LoVo (cell line): ENCODE data around the gene TASP1.

Experiments
- DNase-seq: peaks from one replicate; pipeline ENCODE4 v3.0.0-alpha.2; 2016; ENCODE audit warnings: low spot score

Gene TASP1

GRCh38 chr20:13342469-13343242 is 296.1 kb downstream of the TASP1 start:
- no peak for DNase-seq

- no peak for DNase-seq
Observed at GRCh38 chr20:13341737-13342393, 296.9 kb downstream of the TASP1 start.

- DNase-seq, result no peak
Observed at GRCh38 chr20:13340088-13340487, 298.6 kb downstream of the TASP1 start.
